ENCODE results near the gene RBM4B. TPM values are rescaled to one million over a fixed set of nuclear protein-coding genes. Genes with fewer than 3 reads are reported as not detected.

Gene RBM4B
- total and polyA plus RNA-seq, 2 of the 4 experiments (the other 2 are of a cell fraction): 23.1 to 26.7 TPM

DNA sequence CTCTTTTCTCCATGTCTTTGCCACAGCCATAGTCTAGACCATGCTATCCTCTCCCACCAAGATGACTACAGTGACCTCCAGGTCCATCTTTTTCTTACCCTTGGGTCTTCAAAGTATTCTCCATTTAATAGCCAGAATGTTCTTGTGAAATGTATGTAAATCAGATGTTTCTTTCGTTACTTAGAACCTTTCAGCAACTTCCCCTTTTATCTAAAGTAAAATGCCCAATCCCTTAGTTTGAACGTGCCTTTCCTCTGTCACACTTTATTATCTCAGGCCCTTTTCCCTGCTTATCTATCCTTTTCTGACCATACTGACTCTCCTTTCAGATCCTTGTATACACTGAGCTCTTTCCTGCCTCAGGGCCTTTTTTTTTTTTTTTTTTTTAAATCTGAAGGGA is 17.9 kb downstream of the RBM4B start:
- Histone ChIP-seq H3K18ac (ENCODE audit: low read depth, low read length) (no peak overlapping the region), H3K14ac (replicated peaks; ENCODE audit: low read depth, low read length) (no peak overlapping the region), H4K5ac (ENCODE audit: low read depth, low read length) (no peak overlapping the region), H3K27ac (ENCODE audit: insufficient read depth, low read length) (no peak overlapping the region), H3K23ac (ENCODE audit: low read depth, low read length) (no peak overlapping the region), H3K79me1 (ENCODE audit: low read depth in 1 of 2, low read length in 2 of 2) (peaks cover 29 to 56% of the 10 kb centered on the region in 2 experiments), H3K56ac (ENCODE audit: extremely low read depth, insufficient read depth, low read length) (no peak overlapping the region), H3K36me3 (ENCODE audit: control insufficient read depth, insufficient read depth, low read length) (peaks cover 29% of the 10 kb centered on the region), H2BK20ac (ENCODE audit: low read depth, low read length) (no peak overlapping the region), H3K4me3 (ENCODE audit: insufficient read depth, low read depth, low read length) (no peak overlapping the region), H2AFZ (replicated peaks; ENCODE audit: low read length, poor library complexity) (no peak overlapping the region), H3K27me3 (ENCODE audit: control insufficient read depth, insufficient read depth, low read length) (no peaks in the 10 kb centered on the region), H2BK15ac (ENCODE audit: low read depth, low read length) (no peak overlapping the region), H3K9me3 (ENCODE audit: control insufficient read depth, insufficient read depth, low read length) (no peaks in the 10 kb centered on the region), H2AK9ac (replicated peaks; ENCODE audit: low read depth, low read length, poor library complexity) (no peak overlapping the region), H4K20me1 (ENCODE audit: insufficient read depth, low read length) (peaks cover 4% of the 10 kb centered on the region), H3K9ac (ENCODE audit: low read depth, low read length) (no peak overlapping the region), H4K8ac (ENCODE audit: low read depth in 2 of 2, low read length in 2 of 2) (no peak overlapping the region), H2BK120ac (ENCODE audit: low read depth, low read length) (no peak overlapping the region), H2AK5ac (ENCODE audit: low read depth, low read length) (no peak overlapping the region), H3K9me1 (ENCODE audit: insufficient read depth, low read length) (no peaks in the 10 kb centered on the region), H3K4ac (ENCODE audit: low read depth, low read length) (no peak overlapping the region), H3K4me1 (ENCODE audit: control insufficient read depth, insufficient read depth, low read length) (no peaks in the 10 kb centered on the region), H3K4me2 (ENCODE audit: low read depth, low read length) (no peak overlapping the region), H4K91ac (ENCODE audit: insufficient read depth, low read depth, low read length) (no peak overlapping the region), H2BK5ac (ENCODE audit: low read depth, low read length, poor library complexity, severe bottlenecking) (no peak overlapping the region)
- CTCF ChIA-PET: interaction anchor here (0.5 kb wide), 1 partner anchor 28 kb away, joined by 4 read pairs; no protein-coding TSS in a partner anchor
- TF ChIP-seq CEBPB (IDR thresholded peaks at IDR 0.05; ENCODE audit: low read depth, low read length) (no peak), NFE2L2 (IDR thresholded peaks at IDR 0.05; ENCODE audit: low read depth, low read length) (no peak), CHD1 (IDR thresholded peaks at IDR 0.05; ENCODE audit: low read depth, low read length) (no peak), SMC3 (IDR thresholded peaks at IDR 0.05; ENCODE audit: low read depth, low read length) (no peak), RFX5 (IDR thresholded peaks at IDR 0.05; ENCODE audit: low read depth, low read length) (no peak), MXI1 (IDR thresholded peaks at IDR 0.05; ENCODE audit: borderline replicate concordance, low read depth, low read length) (no peak), POLR2A (IDR thresholded peaks at IDR 0.05; ENCODE audit: low read depth, low read length) (no peak), MAFK (IDR thresholded peaks at IDR 0.05; ENCODE audit: low read depth, low read length) (no peak), BHLHE40 (IDR thresholded peaks at IDR 0.05; ENCODE audit: low read depth, low read length) (no peak), FOS (IDR thresholded peaks at IDR 0.05; ENCODE audit: low read depth, low read length) (no peak)
- TF ChIP-seq, protein P1, sequence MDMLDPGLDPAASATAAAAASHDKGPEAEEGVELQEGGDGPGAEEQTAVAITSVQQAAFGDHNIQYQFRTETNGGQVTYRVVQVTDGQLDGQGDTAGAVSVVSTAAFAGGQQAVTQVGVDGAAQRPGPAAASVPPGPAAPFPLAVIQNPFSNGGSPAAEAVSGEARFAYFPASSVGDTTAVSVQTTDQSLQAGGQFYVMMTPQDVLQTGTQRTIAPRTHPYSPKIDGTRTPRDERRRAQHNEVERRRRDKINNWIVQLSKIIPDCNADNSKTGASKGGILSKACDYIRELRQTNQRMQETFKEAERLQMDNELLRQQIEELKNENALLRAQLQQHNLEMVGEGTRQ (IDR thresholded peaks at IDR 0.05; ENCODE audit: low read depth, low read length): no peak
- TF ChIP-seq, protein P2, sequence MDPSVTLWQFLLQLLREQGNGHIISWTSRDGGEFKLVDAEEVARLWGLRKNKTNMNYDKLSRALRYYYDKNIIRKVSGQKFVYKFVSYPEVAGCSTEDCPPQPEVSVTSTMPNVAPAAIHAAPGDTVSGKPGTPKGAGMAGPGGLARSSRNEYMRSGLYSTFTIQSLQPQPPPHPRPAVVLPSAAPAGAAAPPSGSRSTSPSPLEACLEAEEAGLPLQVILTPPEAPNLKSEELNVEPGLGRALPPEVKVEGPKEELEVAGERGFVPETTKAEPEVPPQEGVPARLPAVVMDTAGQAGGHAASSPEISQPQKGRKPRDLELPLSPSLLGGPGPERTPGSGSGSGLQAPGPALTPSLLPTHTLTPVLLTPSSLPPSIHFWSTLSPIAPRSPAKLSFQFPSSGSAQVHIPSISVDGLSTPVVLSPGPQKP (IDR thresholded peaks at IDR 0.05; ENCODE audit: borderline replicate concordance, low read depth, low read length): no peak
- dilution Hi-C loops (cut with HindIII; ENCODE audit: low sequenced_read_pairs, unreplicated experiment) (no loop called here), in situ Hi-C loops (cut with MboI; ENCODE audit: low sequenced_read_pairs) (no loop called here), intact Hi-C loops (cut with micrococcal nuclease) (no loop called here)
- ATAC-seq (ENCODE audit: low read depth) (no peak), DNase-seq (no peak)
- 29% methylated on average over 1 of the region's 2 CpGs; no CpG with 5 or more reads in 1 of the 2 experiments for WGBS, 2 experiments (ENCODE audit: extremely low coverage in 2 of 2, insufficient read length in 1 of 2)
- BruUV-seq (replicated peaks): no TSS peak
- POLR2A ChIA-PET (ENCODE audit: unreplicated experiment): interaction anchor here (0.7 kb wide), 1 partner anchor 43 kb away, joined by 7 read pairs; the partner anchor contains the start of gene RBM14
